GM21786 (cell line): ENCODE data around the gene ATG101.
"Not testable (repeated sequence)": the region's sequence is repeated elsewhere in the genome, so short reads cannot be mapped to it uniquely, and the experiment has no call there.

ENCODE experiments used
- ATAC-seq: cut with Tn5 transposase; IDR thresholded peaks from one replicate; pipeline ENCODE4 v1.9.1; 2021; ENCODE audit not compliant: unreplicated experiment

Gene ATG101

DNA sequence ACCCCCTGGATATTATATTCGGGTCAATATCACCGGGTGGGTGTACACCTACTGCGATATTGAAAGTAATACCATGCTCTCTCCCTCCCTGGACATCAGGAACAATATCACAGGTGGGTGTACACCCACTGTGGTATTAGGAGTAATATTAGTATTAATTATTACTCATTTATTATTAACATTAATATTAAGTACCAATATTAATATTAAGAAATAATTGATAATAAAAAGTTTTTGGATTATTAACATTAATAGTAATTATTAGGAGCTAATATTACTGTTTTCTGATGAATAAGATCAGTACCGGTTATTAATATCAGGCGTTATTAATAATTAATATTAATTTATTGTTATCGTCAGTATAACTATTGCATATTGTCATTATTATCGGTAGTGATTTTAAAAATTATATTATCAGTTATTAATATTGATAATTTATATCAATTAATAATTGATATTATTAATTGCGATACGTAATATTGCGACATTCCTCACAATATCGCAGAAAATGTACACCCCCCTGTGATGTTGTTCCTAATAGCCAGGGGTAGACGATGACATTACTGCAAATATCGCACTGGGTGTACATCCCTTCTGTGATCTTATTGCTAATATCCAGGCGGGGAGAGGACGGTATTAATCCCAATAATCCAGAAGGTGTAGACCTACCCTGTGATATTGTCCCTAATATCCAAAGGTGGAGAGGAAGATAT lies 26.7 kb downstream of the ATG101 start:
- no peak for ATAC-seq

DNA sequence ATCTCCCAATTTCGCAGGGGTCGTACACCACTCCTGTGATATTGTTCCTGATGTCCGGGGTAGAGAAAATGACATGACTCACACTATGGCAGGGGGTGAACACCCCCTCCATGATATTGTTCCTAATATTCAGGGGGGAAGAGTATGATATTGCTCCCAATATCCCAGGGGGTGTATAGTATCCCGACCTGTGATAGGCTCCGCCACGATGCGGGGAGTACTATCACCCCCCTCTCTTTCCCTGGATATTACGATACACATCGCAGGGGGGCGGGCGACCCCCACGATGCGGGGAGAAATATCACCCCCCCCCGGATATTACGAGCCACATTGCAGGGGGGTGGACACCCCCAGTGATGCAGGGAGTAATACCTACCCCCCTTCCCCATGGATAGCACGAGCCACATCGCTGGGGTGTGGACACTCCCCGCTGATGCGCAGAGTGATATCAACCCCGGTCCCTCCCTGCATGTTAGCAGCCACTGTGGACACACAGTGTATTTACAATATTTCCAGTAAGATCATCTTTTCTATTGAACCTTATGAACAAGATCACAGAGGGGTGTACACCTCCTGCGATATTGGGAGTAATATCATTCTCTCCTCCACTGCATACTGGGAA lies 27.4 kb downstream of the ATG101 start:
- no peak for ATAC-seq

DNA sequence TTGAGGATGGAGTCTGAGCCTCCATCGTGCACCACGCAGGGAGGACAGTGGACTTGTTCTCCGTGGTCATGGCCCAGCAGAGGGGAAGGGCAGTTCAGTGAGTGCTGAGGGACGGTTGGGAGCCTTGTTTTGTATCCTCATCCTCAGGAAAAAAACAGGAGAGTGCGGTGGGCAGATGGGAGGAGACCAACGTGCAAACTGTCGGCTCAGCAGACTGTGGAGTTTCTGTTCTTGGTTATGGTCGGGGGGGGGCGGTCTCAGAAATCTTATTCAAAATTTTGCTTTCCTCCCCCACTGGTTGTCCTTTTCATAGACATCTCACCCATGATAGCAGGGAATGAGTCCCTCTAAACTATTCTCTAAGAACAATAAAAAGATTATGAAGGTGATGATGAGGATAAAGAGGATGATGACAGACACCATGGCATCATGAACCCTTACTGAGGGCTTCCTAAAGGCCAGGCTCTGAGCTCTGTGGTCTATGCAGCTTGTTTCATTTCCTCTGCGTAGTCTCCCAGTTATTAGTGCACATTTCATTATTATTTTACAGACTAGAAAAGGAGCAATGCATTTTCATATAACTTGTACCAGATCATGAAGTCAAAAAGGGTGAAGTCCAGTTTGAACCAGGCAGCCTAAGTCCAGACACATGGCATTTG lies 34.8 kb downstream of the ATG101 start:
- ATAC-seq = not testable (repeated sequence)

DNA sequence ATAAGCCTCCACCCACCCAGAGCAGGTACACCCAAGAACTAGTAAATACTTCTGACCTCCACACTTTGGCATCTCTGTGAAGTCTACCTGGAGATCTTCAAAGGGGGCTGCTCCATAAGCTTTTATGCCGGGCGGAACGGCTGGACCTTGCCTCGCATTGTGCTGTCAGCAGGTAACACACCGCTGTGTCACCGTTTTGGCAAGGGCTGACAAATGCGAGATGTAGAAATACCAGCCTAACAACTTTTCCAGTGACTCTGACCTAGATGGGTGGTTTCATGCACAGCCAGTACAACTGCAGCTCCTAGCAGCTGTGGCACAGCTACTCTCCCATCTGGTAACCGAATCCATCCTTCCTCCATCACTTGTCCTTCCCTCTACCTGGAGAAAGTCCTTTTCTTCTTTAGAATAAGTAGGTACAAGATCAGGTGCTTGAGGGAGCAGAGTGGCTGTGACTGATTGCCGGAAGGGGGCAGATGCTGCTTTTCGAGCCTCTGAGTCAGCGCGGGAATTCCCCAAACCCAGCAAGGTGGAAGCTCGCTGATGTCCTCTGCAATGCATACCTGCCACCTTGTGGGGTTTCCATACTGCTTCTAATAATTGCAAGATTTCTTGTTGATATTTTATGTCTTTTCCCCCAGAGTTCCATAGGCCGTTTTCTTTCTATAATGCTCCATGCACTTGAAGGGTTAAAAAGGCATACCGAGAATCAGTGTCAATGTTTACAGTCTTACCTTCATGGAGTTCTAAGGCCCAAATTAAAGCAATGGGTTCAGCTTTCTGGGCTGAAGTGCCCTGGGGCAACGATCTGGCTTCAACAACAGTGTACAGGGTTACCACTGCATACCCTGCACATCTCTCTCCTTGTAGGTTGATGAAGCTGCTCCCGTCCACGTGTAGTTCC lies 46.7 kb downstream of the ATG101 start:
- ATAC-seq = not testable (repeated sequence)

DNA sequence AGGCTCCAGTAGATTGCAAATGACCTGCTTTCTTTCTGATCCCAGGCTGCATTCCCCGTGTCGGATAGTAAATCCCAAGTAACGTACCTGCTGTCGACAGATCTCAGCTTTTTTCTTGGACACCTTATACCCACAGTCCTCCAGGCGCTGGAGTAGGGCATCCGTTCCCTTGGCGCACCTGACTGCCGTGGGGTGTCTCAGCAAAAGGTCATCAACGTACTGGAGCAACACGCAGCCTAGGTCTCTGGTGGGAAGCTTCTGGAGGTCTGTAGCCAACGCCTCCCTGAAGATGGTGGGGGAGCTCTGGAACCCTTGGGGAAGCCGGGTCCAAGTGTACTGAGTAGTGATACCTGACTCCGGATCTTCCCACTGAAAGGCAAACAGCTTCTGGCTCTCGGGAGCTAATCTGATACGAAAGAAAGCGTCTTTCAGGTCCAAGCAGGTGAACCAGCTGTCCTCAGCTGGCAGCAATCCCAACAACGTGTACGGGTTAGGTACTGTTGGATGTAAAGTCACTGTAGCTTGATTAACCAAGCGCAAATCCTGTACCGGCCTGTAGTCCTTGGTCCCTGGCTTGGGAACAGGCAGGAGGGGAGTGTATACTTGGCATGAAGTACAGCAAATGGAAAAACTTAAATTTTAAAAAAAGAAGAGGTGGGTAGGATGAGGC lies 48.2 kb downstream of the ATG101 start:
- peak; percentile 27 for ATAC-seq

DNA sequence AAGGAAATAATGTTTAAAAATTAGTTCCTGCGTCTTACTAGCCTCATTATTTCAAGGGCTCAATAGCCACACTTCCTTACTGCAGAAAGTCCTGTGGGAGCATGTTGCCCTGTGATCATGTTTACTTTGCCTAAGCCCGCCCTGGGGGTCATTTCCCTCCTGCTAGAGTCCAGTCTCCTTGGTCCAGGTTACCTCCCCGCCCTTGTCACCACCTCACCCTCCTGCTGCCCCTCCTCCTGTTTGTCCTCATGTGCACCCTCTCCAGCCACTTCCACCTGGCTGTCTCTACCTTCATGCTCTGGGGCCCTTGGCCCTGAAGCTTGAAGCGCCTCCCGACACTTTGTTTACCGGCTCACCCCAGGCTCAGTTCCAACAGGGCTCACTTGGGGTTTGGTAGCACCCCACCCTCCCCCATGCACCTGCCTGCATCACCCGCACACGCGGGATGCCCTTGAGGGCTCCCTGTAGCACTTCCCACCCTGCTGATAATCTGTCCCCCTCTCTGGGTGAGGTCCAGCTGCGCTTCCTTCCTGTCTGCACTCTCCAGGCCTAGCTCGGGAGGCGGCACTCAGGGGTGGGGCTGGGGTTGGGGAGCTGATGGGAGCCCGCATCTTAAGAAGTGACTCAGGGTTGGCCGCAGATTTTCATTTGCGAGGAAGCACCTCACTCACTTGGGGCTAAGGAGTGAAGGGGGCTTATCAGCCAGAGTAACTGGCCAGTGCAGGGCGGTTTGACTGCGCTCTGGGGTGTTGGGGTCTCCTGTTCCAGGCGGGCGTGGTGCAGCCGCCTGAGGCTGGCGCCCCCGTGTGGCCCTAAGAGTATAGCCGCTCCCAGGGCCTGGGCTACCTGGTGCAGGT lies 49.8 kb downstream of the ATG101 start:
- ATAC-seq = no peak

DNA sequence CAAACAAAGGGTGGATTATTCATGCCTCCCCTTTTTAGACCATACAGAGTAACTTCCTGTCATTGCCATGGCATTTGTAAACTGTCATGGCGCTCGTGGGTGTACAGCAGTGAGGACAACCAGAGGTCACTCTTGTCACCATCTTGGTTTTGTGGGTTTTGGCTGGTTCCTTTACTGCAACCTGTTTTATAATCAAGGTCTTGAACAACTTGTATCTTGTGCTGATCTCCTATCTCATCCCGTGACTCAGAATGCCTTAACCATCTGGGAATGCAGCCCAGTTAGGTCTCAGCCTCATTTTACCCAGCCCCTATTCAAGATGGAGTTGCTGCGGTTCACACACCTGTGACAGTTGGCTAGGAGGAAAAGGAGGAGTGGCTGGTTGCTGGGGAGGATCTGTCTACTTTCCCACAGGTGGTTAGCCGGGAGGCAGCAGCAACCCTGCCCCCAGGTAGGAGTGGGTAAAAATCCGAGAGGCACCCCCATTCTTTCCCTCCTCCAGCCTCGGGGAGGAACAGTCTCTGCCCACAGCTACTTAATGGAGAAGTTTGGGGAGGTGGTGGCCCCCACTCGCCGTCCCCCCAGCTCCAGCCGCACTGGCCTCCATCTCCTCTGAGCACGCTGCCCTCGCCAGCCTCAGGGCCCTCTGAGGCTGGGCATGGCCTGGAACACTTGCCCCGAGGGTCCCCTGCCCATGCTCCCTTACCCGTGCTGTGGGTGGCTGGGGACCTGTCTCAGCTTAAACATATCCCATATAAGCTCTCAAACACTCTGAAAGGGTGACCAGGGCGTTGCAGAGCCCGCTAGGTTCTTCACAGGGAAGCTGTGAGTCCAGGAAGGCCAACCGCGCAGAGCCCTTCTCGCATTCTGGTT lies 51.4 kb downstream of the ATG101 start:
- no peak for ATAC-seq

DNA sequence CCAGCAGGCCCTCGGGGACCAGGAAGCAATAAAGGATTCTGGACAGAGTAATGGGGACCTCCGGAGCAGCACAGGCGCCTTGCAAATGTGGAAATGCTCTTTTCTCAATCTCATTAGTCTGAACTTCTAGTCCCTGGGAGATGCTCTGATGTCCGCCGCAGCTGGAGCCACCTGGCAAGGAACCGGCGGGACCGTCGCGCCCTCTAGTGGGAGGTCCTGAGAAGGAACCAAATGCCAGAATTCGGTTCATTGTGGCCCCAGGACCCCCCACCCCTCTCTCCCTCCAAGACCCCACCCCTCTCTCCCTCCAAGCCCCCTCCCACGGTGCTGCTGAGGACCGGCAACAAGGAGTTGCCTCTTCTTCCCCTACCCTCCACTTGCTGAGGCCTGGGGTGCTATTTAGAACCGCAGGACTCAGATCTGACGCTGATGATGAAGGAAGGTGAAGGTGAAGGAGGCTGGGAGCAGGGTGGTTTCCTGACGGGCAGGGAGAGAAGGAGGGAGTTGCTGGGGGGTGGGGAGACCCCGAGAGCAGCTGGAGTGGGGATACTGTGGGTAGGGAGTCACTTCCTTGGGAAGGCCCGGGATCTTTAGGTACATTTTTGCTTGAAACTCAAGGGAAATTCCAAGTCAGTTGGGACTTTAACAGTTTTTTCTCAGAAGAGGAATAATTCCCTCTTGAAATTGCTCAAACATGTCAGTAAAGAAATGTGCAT lies 52.2 kb downstream of the ATG101 start:
- no peak for ATAC-seq

DNA sequence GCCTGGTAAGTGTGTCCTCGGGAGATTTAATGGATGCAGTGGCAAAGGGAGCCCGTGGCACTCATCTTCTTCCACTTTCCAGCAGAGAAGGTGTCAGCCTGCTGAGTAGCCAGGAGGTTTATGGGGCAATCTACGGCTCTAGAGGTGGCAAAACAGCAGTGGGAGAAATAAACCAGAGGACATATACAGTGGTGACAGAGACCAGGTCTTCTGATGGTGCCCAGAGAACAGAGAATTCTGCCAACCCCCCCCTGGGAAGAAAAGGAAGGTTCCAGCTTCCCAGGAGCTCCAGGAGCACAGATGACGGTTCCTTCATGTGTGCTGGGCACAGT lies 52.7 kb downstream of the ATG101 start:
- no peak for ATAC-seq

DNA sequence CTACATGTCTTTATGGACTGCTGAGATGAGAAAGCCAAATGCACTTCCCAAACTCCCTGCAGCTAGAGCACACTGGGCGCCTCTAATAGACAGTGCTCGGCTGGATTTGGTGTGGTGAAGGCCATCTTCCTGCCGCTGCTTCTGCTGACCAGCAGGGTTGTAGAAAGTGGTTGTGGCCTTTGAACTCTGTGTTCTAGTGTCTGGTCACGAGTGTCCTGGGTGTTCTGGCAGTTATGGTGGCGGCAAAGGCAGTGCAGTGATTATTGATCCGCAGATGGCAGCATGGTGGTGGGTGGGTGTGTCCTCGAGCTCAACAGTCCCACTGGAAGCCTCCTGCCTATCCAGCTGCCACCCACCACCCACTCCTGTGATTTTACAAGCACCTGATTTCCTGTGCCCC lies 53.1 kb downstream of the ATG101 start:
- ATAC-seq = no peak

DNA sequence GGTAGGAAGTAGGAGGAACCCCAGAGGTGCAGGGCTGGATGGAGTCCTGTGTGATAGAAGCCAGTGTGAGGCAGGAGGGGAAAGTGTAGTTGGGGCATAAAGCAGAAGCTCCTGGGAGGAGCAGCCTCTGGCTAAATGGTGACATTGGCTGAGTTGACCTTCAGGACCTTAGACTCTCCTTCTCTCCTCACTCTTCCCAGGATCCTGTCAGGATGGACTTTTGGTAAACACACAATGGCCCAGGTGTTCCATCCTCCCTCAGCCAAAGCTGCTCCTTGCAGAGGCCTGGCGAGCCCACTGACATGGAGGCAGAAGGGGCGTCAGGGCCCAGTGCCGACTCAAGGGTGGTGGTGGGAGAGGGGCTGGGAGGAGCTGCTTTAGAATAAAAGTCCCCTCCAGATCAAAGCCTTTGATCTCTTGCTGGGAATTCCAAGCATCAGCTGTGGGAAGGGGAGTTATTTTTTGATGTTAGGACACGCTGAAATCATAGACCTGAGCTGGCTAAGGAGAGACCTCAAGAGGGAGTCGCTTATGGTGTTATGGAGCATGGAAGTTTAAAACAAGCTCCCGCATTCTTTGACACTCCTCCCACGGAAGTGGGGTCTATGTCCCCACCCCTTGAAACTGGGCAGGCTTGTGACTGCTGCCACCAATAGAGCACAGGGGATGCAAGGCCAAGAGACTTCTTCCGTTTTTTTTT lies 53.9 kb downstream of the ATG101 start:
- ATAC-seq = no peak

DNA sequence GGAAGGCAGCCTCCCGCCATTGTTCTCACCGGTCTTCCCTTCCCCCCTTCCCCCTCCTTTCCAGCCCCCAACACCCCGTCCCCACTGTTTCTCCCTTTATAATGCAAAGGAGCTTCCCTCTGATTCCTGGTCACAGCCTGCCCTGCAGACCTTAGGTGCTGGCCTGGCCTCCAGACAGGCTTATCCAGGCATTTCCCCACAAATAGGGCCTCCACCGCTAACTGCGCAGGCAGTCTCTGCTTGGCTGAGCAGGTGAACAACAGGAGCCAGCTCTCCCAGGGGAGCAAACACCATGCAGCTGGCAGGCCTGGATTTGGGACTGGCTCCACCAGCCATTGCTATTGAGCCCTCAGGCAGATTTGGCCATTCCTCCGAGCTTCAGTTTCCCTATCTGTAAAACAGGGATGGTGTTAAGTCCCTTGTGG lies 55.7 kb downstream of the ATG101 start:
- ATAC-seq = no peak

DNA sequence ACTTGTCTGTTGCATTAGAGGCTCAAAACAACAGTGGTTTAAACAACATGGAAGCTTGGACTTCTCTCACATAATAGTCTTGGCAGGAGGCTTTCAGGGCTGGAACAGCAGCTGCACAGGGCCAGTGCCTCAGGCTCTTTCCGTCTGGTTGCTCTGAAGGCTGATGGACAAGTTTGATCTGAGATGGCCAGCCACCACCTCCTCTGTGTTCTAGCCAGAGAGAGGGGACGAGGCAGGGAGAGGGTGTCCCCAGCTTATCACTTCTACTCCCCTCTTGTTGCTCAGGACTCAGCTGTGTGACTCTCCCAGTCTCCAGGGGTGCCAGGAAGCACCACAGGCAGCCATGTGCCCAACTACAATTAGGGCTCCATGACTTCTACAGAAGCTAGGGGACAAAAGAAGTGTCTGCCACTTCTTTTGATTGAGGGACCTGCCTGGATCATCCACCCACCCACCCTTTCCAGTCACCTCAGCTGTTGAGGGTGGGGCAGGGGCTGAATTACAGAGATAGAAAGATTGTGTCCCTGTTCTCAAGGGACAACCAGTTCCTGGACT lies 56.3 kb downstream of the ATG101 start:
- no peak for ATAC-seq
